Loucy (cell line): ENCODE measurements around the gene DNAH7.

Experiments
- EZH2phosphoT487 ChIP-seq: fragments of 200-600 bp; IDR thresholded peaks from 2 replicates; pipeline ENCODE4 v1.6.1; 2018; ENCODE audit warnings: antibody characterized with exemption, mild to moderate bottlenecking, moderate library complexity, borderline replicate concordance
- TF ChIP-seq, protein P1 (sequence below): fragments of 200-600 bp; sonication (generic); conservative IDR thresholded peaks from 2 replicates; pipeline ENCODE4 v1.5.1; 2014; ENCODE audit warnings: mild to moderate bottlenecking, antibody characterized with exemption, low read length

DNA sequence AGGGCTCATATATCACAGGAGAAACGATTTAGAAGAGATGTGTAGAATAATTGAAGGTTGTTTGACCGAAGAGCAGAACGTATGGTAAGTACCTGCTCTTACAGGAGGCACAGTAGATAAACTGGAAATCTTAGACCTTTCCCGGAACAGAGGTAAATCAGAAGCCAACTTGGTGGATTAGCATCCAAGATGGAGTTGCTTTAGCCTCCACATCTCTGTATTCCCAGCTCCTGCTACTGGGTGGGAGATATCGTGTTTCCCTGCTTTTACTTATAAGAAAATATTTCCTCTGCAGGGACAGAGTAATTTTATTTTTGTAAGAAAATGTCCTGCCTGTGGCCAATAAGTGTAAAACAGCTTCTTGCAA lies 247.1 kb downstream of the DNAH7 start:
- TF ChIP-seq, protein P1, sequence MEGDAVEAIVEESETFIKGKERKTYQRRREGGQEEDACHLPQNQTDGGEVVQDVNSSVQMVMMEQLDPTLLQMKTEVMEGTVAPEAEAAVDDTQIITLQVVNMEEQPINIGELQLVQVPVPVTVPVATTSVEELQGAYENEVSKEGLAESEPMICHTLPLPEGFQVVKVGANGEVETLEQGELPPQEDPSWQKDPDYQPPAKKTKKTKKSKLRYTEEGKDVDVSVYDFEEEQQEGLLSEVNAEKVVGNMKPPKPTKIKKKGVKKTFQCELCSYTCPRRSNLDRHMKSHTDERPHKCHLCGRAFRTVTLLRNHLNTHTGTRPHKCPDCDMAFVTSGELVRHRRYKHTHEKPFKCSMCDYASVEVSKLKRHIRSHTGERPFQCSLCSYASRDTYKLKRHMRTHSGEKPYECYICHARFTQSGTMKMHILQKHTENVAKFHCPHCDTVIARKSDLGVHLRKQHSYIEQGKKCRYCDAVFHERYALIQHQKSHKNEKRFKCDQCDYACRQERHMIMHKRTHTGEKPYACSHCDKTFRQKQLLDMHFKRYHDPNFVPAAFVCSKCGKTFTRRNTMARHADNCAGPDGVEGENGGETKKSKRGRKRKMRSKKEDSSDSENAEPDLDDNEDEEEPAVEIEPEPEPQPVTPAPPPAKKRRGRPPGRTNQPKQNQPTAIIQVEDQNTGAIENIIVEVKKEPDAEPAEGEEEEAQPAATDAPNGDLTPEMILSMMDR = no peak
- TF ChIP-seq EZH2phosphoT487 = no peak
